B cell (primary cell): ENCODE data around the gene PRKX. TPM values are rescaled to one million over a fixed set of nuclear protein-coding genes. Genes with fewer than 3 reads are reported as not detected.

Experiments used
- ATAC-seq: fragments of 200-7000 bp; cut with Tn5 transposase; one replicate; pipeline ENCODE4 v1.10.0; 2021; ENCODE audit warnings: low read depth, mild to moderate bottlenecking, moderate number of reproducible peaks, moderate library complexity
- CTCF ChIA-PET: fragments of 350-600 bp; sonication (Branson Sonifier 250); formaldehyde crosslinking; loops from one replicate; lab custom pipeline; 2021; ENCODE audit warnings: antibody characterized with exemption, inconsistent platforms; lab: Charles Lee
- POLR2A ChIA-PET: fragments of 350-600 bp; sonication (Branson Sonifier 250); formaldehyde crosslinking; loops from one replicate; lab custom pipeline; 2021; ENCODE audit warnings: antibody characterized with exemption; lab: Charles Lee
- DNase-seq: peaks from one replicate; pipeline ENCODE4 v3.0.0; 2013
- H2AFZ ChIP-seq: 2 replicates; pipeline ENCODE4 v1.6.1; 2012; ENCODE audit warnings: mild to moderate bottlenecking, low read depth, low read length; ENCODE audit not compliant: insufficient read depth, poor library complexity, severe bottlenecking
- H3K27ac ChIP-seq, 2 donors: 1 replicate in 1 of 2; 2 replicates in 1 of 2; pipeline ENCODE4 v1.5.1; 2012 to 2013; ENCODE audit warnings: low read length in 2 of 2, mild to moderate bottlenecking in 2 of 2, moderate library complexity in 1 of 2
- H3K27me3 ChIP-seq, 4 experiments: fragments of 200-600 bp in 1 of 4; sonication (generic) in 1 of 4; replicated peaks in 1 of 4; 1 replicate in 2 of 4; 2 replicates in 2 of 4; pipeline versions ENCODE4 v1.6.1 to v1.7.0; 2013 to 2016; ENCODE audit warnings: low read length in 3 of 4, mild to moderate bottlenecking in 2 of 4, mixed read lengths in 1 of 4, moderate library complexity in 1 of 4; ENCODE audit not compliant: insufficient read depth in 4 of 4, control insufficient read depth in 3 of 4; ENCODE audit errors: control extremely low read depth in 1 of 4
- H3K36me3 ChIP-seq, 2 experiments: replicated peaks in 1 of 2; 1 replicate in 1 of 2; 2 replicates in 1 of 2; pipeline versions ENCODE4 v1.6.1 to v1.7.1; 2013; ENCODE audit warnings: low read length in 1 of 2; ENCODE audit not compliant: insufficient read depth in 2 of 2, control insufficient read depth in 1 of 2; ENCODE audit errors: control extremely low read depth in 1 of 2, extremely low read depth in 1 of 2
- H3K4me1 ChIP-seq, 2 donors: fragments of 200-600 bp in 1 of 2; sonication (generic) in 1 of 2; 1 replicate in 1 of 2; 2 replicates in 1 of 2; pipeline versions ENCODE4 v1.5.1 to v1.6.1; 2013 to 2017; ENCODE audit warnings: low read length in 2 of 2; ENCODE audit not compliant: control insufficient read depth in 2 of 2, insufficient read depth in 2 of 2
- H3K4me2 ChIP-seq: replicated peaks from 2 replicates; pipeline ENCODE3; 2012; ENCODE audit warnings: mild to moderate bottlenecking, low read depth, low read length; ENCODE audit not compliant: poor library complexity, severe bottlenecking
- H3K4me3 ChIP-seq, 5 experiments: fragments of 200-600 bp in 1 of 5; sonication (generic) in 1 of 5; 1 replicate in 3 of 5; 2 replicates in 2 of 5; pipeline versions ENCODE4 v1.5.1 to v1.7.0; 2011 to 2016; ENCODE audit warnings: low read length in 4 of 5, mild to moderate bottlenecking in 4 of 5, low read depth in 2 of 5, control low read depth in 1 of 5, moderate library complexity in 1 of 5; ENCODE audit not compliant: insufficient read depth in 1 of 5; ENCODE audit errors: control extremely low read depth in 1 of 5, extremely low read depth in 1 of 5
- H3K79me2 ChIP-seq: fragments of 200-600 bp; sonication (generic); one replicate; pipeline ENCODE4 v1.6.0; 2016; ENCODE audit warnings: low read length; ENCODE audit not compliant: control insufficient read depth, insufficient read depth
- H3K9ac ChIP-seq: fragments of 200-600 bp; sonication (generic); 2 replicates; pipeline ENCODE4 v1.6.1; 2017; ENCODE audit warnings: mild to moderate bottlenecking, low read length, moderate library complexity
- H3K9me3 ChIP-seq, 3 donors: one replicate each; pipeline versions ENCODE4 v1.6.1 to v1.7.1; 2013; ENCODE audit warnings: low read length in 2 of 3; ENCODE audit not compliant: control insufficient read depth in 2 of 3, insufficient read depth in 1 of 3; ENCODE audit errors: control extremely low read depth in 1 of 3
- H4K20me1 ChIP-seq: 2 replicates; pipeline ENCODE4 v1.6.0; 2012; ENCODE audit warnings: mild to moderate bottlenecking, low read length; ENCODE audit not compliant: insufficient read depth, control insufficient read depth, poor library complexity, severe bottlenecking
- H3K27ac Mint-ChIP-seq: one replicate; pipeline ENCODE4 v1.8.0; 2021; ENCODE audit warnings: mixed read lengths
- H3K27me3 Mint-ChIP-seq: one replicate; pipeline ENCODE4 v1.8.0; 2021; ENCODE audit warnings: mixed read lengths
- H3K4me1 Mint-ChIP-seq: one replicate; pipeline ENCODE4 v1.8.0; 2021; ENCODE audit warnings: mixed read lengths
- H3K4me3 Mint-ChIP-seq: one replicate; pipeline ENCODE4 v1.8.0; 2021; ENCODE audit warnings: mixed read lengths
- H3K9me3 Mint-ChIP-seq: one replicate; pipeline ENCODE4 v1.8.0; 2022; ENCODE audit warnings: mixed read lengths; ENCODE audit not compliant: insufficient read depth
- CTCF ChIP-seq: fragments of 200-600 bp; IDR thresholded peaks from one replicate; pipeline ENCODE4 v1.8.0; 2022; ENCODE audit warnings: antibody characterized with exemption, mild to moderate bottlenecking
- EZH2 ChIP-seq: IDR thresholded peaks from 2 replicates; pipeline ENCODE4 v1.6.1; 2012; ENCODE audit warnings: borderline replicate concordance, low read depth, mild to moderate bottlenecking, moderate library complexity, low read length; ENCODE audit not compliant: insufficient read depth, poor library complexity, severe bottlenecking
- WGBS: methylation state at CpG from one replicate; pipeline ENCODE4 v1.1.5; 2013; ENCODE audit warnings: missing lambda C conversion rate; ENCODE audit not compliant: insufficient coverage; 5-methylcytosine and 5-hydroxymethylcytosine counted together
- intact Hi-C: fragments of 100-400 bp; cut with micrococcal nuclease; formaldehyde crosslinking; loops from one replicate; pipeline ENCODE4 v1.10.0; 2022
- polyA plus RNA-seq: library from polyadenylated mRNA; depleted of rRNA; stranded (reverse); fragments of >200 nt; gene quantifications from 2 replicates; pipeline ENCODE4 v1.2.3, GENCODE V29; 2012
- total RNA-seq, 2 donors: library from RNA; stranded (reverse); fragments of 120-200 nt in 1 of 2; gene quantifications; 1 replicate in 1 of 2; 2 replicates in 1 of 2; pipeline versions ENCODE4 v1.2.3 to v1.2.4, GENCODE V29; 2013 to 2022

PRKX gene
- total and polyA plus RNA-seq, 2 donors (not counting 1 experiment from before 2014, with no cell fraction given) = 26.2 to 52.5 TPM

- no peaks in the 10 kb centered on the region for H3K9me3 ChIP-seq
- Mint-ChIP-seq H3K9me3 (no peaks in the 10 kb centered on the region), H3K4me1 (peaks cover 4% of the 10 kb centered on the region), H3K4me3 (no peak overlapping the region), H3K27me3 (no peaks in the 10 kb centered on the region), H3K27ac (no peak overlapping the region)
- DNase-seq (no peak), ATAC-seq (no peak)
- no peak overlapping the region for H3K4me3 ChIP-seq
- peaks cover 2% of the 10 kb centered on the region for H4K20me1 ChIP-seq
- ChIA-PET POLR2A (no interaction called here), CTCF (interaction anchor here (1.8 kb wide), 1 partner anchor 18 kb away, joined by 4 read pairs; no protein-coding TSS in a partner anchor)
- H3K36me3 ChIP-seq = peaks cover 3 to 27% of the 10 kb centered on the region in 2 experiments
- no peaks in the 10 kb centered on the region for H3K27me3 ChIP-seq
- TF ChIP-seq EZH2 = no peak
- TF ChIP-seq CTCF = no peak
- H3K4me1 ChIP-seq = peaks cover 0 to under 1% of the 10 kb centered on the region in 2 donors
- H3K4me2 ChIP-seq = no peak overlapping the region
- WGBS = no CpG with 5 or more reads among the region's 13 CpGs
- H3K79me2 ChIP-seq = peaks cover 6% of the 10 kb centered on the region
- no peak overlapping the region for H3K9ac ChIP-seq
- H3K27ac ChIP-seq = no peak overlapping the region
- H2AFZ ChIP-seq = no peak overlapping the region
- intact Hi-C loops = no loop called here
Measured at GRCh38 chrX:3669841-3670475, 43.5 kb downstream of the PRKX start.

GRCh38 chrX:3666975-3667374 lies 46.5 kb downstream of the PRKX start:
- Histone ChIP-seq H3K36me3 (peaks cover 0 to 9% of the 10 kb centered on the region in 2 experiments), H3K4me1 (peaks cover 14 to 21% of the 10 kb centered on the region in 2 donors), H2AFZ (no peak overlapping the region), H3K27me3 (no peaks in the 10 kb centered on the region), H4K20me1 (no peaks in the 10 kb centered on the region), H3K79me2 (peaks cover 11% of the 10 kb centered on the region), H3K4me2 (no peak overlapping the region), H3K9ac (no peak overlapping the region), H3K4me3 (no peak overlapping the region), H3K27ac (no peak overlapping the region), H3K9me3 (no peaks in the 10 kb centered on the region)
- Mint-ChIP-seq H3K27me3 (no peaks in the 10 kb centered on the region), H3K4me3 (no peak overlapping the region), H3K27ac (no peak overlapping the region), H3K4me1 (peaks cover 25% of the 10 kb centered on the region), H3K9me3 (no peaks in the 10 kb centered on the region)
- intact Hi-C loops = no loop called here
- POLR2A ChIA-PET = no interaction called here
- TF ChIP-seq CTCF = no peak
- no peak for TF ChIP-seq EZH2
- CTCF ChIA-PET = no interaction called here
- DNase-seq (no peak), ATAC-seq (no peak)
- WGBS = no CpG with 5 or more reads among the region's 9 CpGs
